K562 (cell line): ENCODE data around the gene C6orf141. TPM values are rescaled to one million over a fixed set of nuclear protein-coding genes. Genes with fewer than 3 reads are reported as not detected.

Experiments
- CCAR2 ChIP-seq: fragments of 200-400 bp; formaldehyde crosslinking; IDR thresholded peaks from 2 replicates; pipeline ENCODE4 v1.6.1; 2017; ENCODE audit warnings: mild to moderate bottlenecking, low read depth, low read length
- KHSRP ChIP-seq: fragments of 450-650 bp; IDR thresholded peaks from 2 replicates; pipeline ENCODE4 v1.6.1; 2017
- NONO ChIP-seq, 2 experiments: fragments of 200-400 bp in 1 of 2; fragments of 450-650 bp in 1 of 2; formaldehyde crosslinking in 1 of 2; IDR thresholded peaks; 2 replicates each; pipeline ENCODE4 v1.6.1; 2017; ENCODE audit warnings: low read depth in 2 of 2, mild to moderate bottlenecking in 2 of 2, moderate library complexity in 2 of 2, low read length in 1 of 2
- SMARCA5 ChIP-seq: fragments of 450-650 bp; IDR thresholded peaks from 2 replicates; pipeline ENCODE4 v1.6.1; 2016
- SMARCB1 ChIP-seq: IDR thresholded peaks from 2 replicates; pipeline ENCODE4 v1.6.1; 2011; ENCODE audit warnings: improper control_type of control experiment, low read depth; ENCODE audit not compliant: insufficient read length
- WHSC1 ChIP-seq: IDR thresholded peaks from one replicate; pipeline ENCODE4 v1.6.1; 2012; ENCODE audit warnings: low read length, control low read depth, inconsistent platforms
- ZBTB2 ChIP-seq: fragments of 450-650 bp; IDR thresholded peaks from 2 replicates; pipeline ENCODE4 v1.6.1; 2016; ENCODE audit warnings: antibody characterized with exemption
- ZHX1 ChIP-seq: fragments of 150-350 bp; conservative IDR thresholded peaks from 2 replicates; pipeline ENCODE4 v1.6.1; 2014; ENCODE audit warnings: low read length
- ZNF407 ChIP-seq: fragments of 450-650 bp; IDR thresholded peaks from 2 replicates; pipeline ENCODE4 v1.6.1; 2016; ENCODE audit warnings: low read depth
- polyA plus RNA-seq, 8 experiments: library from polyadenylated mRNA; depleted of rRNA in 4 of 8; stranded (reverse) in 5 of 8; unstranded in 3 of 8; fragments of >200 nt; fragmentation: Nextera tagmentation in 2 of 8; fragmentation: Illumina TruSeq in 1 of 8; extraction: Ambion mirVana in 2 of 8; extraction: Trizol in 1 of 8; gene quantifications; 2 replicates each; pipeline versions ENCODE4 v1.2.1 to v1.2.3, GENCODE V29; 2011 to 2014; ENCODE audit warnings: inconsistent platforms in 1 of 8, missing spikeins in 1 of 8
- total RNA-seq, 7 experiments: library from RNA; depleted of rRNA in 6 of 7; stranded (reverse); fragments of >200 nt in 6 of 7; fragmentation: Illumina TruSeq in 2 of 7; extraction: Trizol in 2 of 7; gene quantifications; 2 replicates each; pipeline versions ENCODE4 v1.2.1 to v1.2.3, GENCODE V29; 2011 to 2021; ENCODE audit warnings: low replicate concordance in 1 of 7

Gene C6orf141
- total and polyA plus RNA-seq, 9 of the 15 experiments (the other 6 are each of a cell fraction or from before 2014, with no cell fraction given): not detected

GRCh38 chr6:49555951-49556350 lies 5.5 kb downstream of the C6orf141 start (continued):
- TF ChIP-seq ZNF407 (no peak), KHSRP (0 out of 2 replicates have a peak, but pooled peaks have one; percentile 16), SMARCB1 (no peak), NONO (IDR thresholded peaks at IDR 0.05; ENCODE audit: low read depth in 2 of 2, low read length in 1 of 2) (no peak), CCAR2 (no peak), SMARCA5 (0 out of 2 replicates have a peak, but pooled peaks have one; percentile 32), ZHX1 (no peak), ZBTB2 (no peak), WHSC1 (no peak)
